Heart left ventricle (tissue), 13 donors: ENCODE data around the gene SKOR1.

Experiments used
- POLR2A ChIP-seq, 2 donors: fragments of 450-650 bp; IDR thresholded peaks; one replicate each; pipeline ENCODE4 v1.6.1; 2017; ENCODE audit warnings: antibody characterized with exemption in 2 of 2, mild to moderate bottlenecking in 2 of 2, moderate library complexity in 2 of 2
- TF ChIP-seq, protein P1 (sequence below), 12 donors: fragments of 200-600 bp; sonication (generic) in 4 of 12; IDR thresholded peaks; one replicate each; pipeline versions ENCODE4 v1.5.0 to v1.8.0; 2018 to 2022; ENCODE audit warnings: antibody characterized with exemption in 12 of 12, mild to moderate bottlenecking in 5 of 12
- donor health status: ischemic (EF 13 %, LVEDD 7.1; RV severe dilation, severe dysfunction).
- donor health status: DM: no; HTN: yes; CAD: no.
- donor health status: DM: no; HTN: no; CAD: no.
- donor health status: ischemic (EF 25% LVEDD 6.9; RV normal size, moderate dysfunction).
- donor health status: ischemic (EF 25% LVEDD 5.7; RV mildly dilated, moderate dysfunction).
- donor health status: ischemic (EF 35%, LVEDD 5.7; RV mildly dilated, moderate dysfunction).
- donor health status: nonischemic (EF 11% LVEDD 7.7; RV severe dilation, severe dysfunction).
- donor health status: DM: yes; HTN: yes; CAD: no.
- donor health status: PGD.
- donor health status: ischemic (EF 29% LVEDD 5.4; RV normal size, mild dysfunction).
- donor health status: nonischemic (EF 23%, LVEDD 6.1; RV moderate dilation, normal function).

GRCh38 chr15:67829647-67830504 lies 4.6 kb downstream of the SKOR1 start:
- TF ChIP-seq POLR2A (IDR thresholded peaks at IDR 0.05): no peak
- TF ChIP-seq, protein P1, sequence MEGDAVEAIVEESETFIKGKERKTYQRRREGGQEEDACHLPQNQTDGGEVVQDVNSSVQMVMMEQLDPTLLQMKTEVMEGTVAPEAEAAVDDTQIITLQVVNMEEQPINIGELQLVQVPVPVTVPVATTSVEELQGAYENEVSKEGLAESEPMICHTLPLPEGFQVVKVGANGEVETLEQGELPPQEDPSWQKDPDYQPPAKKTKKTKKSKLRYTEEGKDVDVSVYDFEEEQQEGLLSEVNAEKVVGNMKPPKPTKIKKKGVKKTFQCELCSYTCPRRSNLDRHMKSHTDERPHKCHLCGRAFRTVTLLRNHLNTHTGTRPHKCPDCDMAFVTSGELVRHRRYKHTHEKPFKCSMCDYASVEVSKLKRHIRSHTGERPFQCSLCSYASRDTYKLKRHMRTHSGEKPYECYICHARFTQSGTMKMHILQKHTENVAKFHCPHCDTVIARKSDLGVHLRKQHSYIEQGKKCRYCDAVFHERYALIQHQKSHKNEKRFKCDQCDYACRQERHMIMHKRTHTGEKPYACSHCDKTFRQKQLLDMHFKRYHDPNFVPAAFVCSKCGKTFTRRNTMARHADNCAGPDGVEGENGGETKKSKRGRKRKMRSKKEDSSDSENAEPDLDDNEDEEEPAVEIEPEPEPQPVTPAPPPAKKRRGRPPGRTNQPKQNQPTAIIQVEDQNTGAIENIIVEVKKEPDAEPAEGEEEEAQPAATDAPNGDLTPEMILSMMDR (IDR thresholded peaks at IDR 0.05): no peak
